ENCODE data around the gene MROH8.

- TF ChIP-seq CTCF (IDR thresholded peaks at IDR 0.05): no peak
- TF ChIP-seq POLR2A (IDR thresholded peaks at IDR 0.05): no peak
- TF ChIP-seq POLR2AphosphoS5 (IDR thresholded peaks at IDR 0.05; ENCODE audit: insufficient read depth in 1 of 2, low read depth in 1 of 2): no peak
These were observed 19.7 kb upstream of the MROH8 start for GRCh38 chr20:37198932-37199660.

Data from vagina (tissue), 2 donors.